HG03196 (cell line): ENCODE data around the gene SLC22A23.

Source experiments
- ATAC-seq: cut with Tn5 transposase; IDR thresholded peaks from one replicate; pipeline ENCODE4 v1.9.1; 2021; ENCODE audit not compliant: unreplicated experiment

The SLC22A23 gene

GRCh38 chr6:3423439-3424184 lies 33.2 kb downstream of the SLC22A23 start:
- ATAC-seq = no peak

GRCh38 chr6:3422435-3423070 lies 34.3 kb downstream of the SLC22A23 start:
- ATAC-seq = no peak

GRCh38 chr6:3421791-3422434 lies 34.9 kb downstream of the SLC22A23 start:
- ATAC-seq = no peak

GRCh38 chr6:3421143-3421542 lies 35.7 kb downstream of the SLC22A23 start:
- no peak for ATAC-seq

GRCh38 chr6:3419624-3420272 lies 37.1 kb downstream of the SLC22A23 start:
- ATAC-seq = no peak

- no peak for ATAC-seq
Measured at GRCh38 chr6:3418496-3419060, 38.3 kb downstream of the SLC22A23 start.

- ATAC-seq = no peak
Measured at GRCh38 chr6:3417473-3417872, 39.4 kb downstream of the SLC22A23 start.

GRCh38 chr6:3415490-3415889 lies 41.4 kb downstream of the SLC22A23 start:
- no peak for ATAC-seq

- no peak for ATAC-seq
Measured at GRCh38 chr6:3415082-3415453, 41.8 kb downstream of the SLC22A23 start.

- no peak for ATAC-seq
Measured at GRCh38 chr6:3414327-3415081, 42.3 kb downstream of the SLC22A23 start.

GRCh38 chr6:3413592-3413991 lies 43.3 kb downstream of the SLC22A23 start:
- ATAC-seq = no peak

GRCh38 chr6:3412779-3413500 lies 43.9 kb downstream of the SLC22A23 start:
- ATAC-seq = no peak

GRCh38 chr6:3411967-3412778 lies 44.7 kb downstream of the SLC22A23 start:
- ATAC-seq = no peak

GRCh38 chr6:3410385-3411360 lies 46.2 kb downstream of the SLC22A23 start:
- no peak for ATAC-seq

- no peak for ATAC-seq
Measured at GRCh38 chr6:3409699-3410384, 47.0 kb downstream of the SLC22A23 start.

GRCh38 chr6:3408665-3409064 lies 48.2 kb downstream of the SLC22A23 start:
- ATAC-seq = no peak

GRCh38 chr6:3407840-3408239 lies 49.0 kb downstream of the SLC22A23 start:
- ATAC-seq = no peak
